Activated CD4-positive, CD25-positive, alpha-beta regulatory T cell treated with anti-CD3 and anti-CD28 coated beads, Interleukin-2, amount 50 U/mL, for 72 hours (primary cell): ENCODE data around the gene AP1G1.
"Not testable (repeated sequence)": the region's sequence is repeated elsewhere in the genome, so short reads cannot be mapped to it uniquely, and the experiment has no call there.

Experiments used
- DNase-seq: peaks from one replicate; pipeline ENCODE4 v3.0.0; 2021

AP1G1 gene

DNA sequence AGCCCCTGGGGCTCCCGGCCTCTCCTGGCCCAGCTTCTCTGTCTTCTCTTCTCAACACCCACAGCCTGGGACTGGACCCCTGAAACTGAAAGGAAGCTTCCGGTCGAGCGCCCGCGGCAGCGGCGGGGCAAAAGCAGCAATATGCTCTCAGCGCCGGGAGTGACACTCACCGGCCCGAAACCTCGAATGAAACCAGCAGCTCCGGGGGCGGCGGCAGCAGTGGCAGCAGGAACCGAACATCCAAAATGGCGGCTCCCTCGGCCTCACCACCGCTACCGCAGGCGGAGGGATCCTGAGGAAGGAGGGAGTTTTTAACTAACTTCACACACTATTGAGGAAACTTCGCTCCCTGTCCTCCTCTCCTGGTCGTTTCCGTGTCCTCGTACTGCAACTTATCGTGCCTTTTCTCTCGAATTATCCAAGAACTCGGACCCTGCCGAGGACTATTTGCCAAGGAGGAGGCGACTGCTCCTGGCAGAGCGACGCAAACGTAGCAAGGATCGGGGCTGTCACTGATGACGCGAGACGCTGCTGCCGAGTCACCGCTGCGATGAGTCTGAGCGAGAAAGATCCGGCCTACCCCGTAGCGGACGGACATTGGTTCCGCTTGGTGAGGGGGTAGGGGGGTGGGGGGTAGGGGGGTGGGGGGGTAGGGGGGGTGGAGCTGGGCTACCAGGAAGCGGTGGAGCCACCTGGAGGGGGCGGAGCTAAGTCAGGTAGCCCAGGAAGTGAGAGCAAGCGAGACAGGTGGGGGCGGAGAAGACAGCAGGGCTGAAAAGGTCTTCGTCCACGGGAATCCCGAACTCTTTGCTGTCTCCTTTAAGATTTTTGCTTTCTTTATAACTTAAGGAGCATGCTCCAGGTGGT, at the start of gene AP1G1:
Gene AP1G1 (minus strand): TSS at position 242 of the 867 bp plus-strand sequence. CDS start 19,355 bp downstream, outside the sequence.
- peak; percentile 84 for DNase-seq

- DNase-seq: no peak
These were observed 47.5 kb upstream of the AP1G1 start for GRCh38 chr16:71855937-71856662.

- no peak for DNase-seq
These were observed 45.8 kb upstream of the AP1G1 start for GRCh38 chr16:71854369-71854948.

GRCh38 chr16:71853413-71853812, 44.8 kb upstream of the AP1G1 start:
- DNase-seq: no peak

DNA sequence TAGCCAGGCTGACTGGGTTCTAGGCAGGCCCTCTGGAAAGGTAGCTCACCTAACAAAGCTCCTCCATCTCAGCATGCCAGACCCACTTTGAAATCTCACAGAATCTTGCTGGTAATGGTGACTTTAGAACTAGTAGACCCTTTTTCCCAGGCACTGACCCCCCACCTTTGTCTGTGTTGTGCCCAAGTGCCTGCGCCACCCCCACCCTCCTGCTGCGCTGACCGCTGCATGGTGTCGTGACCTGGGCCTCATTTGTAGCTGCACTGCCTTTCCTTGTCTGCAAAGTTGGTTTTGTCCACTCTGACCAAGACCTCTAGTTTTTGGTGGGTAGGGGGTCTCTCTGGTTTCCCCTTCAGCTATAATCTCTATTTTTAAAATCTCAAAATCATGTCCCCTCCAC, 43.9 kb upstream of the AP1G1 start:
- DNase-seq: no peak

- DNase-seq: no peak
These were observed 43.5 kb upstream of the AP1G1 start for GRCh38 chr16:71852158-71852557.

DNA sequence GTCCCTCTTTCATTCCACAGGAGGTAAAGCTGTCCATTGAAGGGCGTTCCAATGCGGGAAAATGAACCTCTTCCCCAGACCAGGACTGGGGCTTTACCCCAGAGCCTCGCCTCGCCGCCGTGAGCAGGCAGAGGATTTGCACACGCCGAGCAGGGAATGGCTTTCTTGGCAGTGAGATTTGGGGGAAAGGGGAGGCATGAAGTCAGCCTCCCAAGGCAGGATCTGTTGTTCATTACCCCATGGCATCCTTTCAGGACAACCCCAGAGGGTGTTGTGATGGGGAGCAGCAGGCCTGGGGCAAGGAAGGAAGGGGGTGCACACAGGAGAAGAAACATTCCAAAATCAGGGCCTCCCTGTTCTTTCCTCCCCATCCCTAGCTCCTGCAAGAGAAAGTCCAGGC, 43.1 kb upstream of the AP1G1 start:
- DNase-seq: no peak

- DNase-seq: no peak
These were observed 40.0 kb upstream of the AP1G1 start for GRCh38 chr16:71848622-71849021.

GRCh38 chr16:71847096-71847495, 38.5 kb upstream of the AP1G1 start:
- DNase-seq: no peak

DNA sequence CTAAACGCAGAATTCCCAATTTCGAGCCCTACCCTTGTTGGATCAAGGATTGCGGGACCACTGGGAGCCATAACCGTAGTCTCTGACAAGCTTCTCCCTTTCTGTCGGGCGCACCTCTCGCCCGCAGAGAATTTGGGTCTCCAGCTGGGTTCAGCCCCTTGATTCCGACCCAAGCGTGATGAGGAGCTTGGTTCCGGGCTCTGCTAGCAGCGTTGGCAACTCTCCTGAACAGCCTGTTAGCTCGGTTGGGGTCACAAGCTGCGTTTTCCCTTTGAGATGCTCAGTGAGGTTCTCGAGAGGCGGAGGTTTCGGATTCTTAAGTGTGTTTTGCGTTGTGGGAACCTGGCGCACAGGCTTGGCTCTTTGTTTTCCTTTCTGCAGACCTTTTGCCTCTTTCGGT, 37.8 kb upstream of the AP1G1 start:
- no peak for DNase-seq

DNA sequence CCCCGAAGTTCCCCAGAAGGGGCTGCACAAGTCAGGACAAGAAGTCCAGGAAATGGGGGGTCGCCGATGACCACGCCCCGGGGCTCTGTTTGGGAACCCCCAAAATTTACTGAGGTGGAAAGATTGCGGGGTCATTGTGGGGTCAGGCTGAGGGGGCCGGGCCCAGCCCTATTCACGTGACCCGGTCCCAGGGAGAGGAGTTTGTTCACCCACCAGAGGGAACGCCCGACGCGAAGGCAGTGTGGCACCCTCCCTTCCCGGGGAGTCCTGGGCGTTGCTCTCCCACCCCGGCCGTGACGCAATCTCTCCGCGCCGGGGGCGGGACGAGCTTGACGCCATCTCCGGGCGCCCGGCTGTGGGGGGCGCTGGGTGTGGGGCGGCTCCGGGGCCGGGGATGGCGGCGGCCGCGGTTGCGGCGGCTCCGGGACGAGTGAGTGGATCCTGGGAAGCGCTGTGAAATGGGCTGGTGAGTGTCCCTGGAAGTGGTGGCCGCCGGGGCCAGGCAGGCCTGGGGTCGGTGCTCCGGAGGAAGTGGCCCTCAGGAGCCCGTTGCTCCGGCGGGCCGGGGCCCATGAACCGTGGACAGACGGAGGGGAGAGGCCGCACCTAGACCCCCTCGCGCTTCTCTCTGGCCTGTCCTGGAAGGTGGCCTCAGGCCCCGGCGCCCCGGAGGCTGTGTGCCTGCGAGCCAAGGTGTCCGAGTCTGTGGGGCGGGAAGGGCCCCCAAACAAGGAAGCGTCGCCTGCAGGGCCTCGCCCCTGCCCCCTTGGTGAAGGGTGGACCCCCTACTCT, 37.2 kb upstream of the AP1G1 start, which contains the start of gene ATXN1L:
Gene ATXN1L (plus strand): TSS at position 338 of the 792 bp plus-strand sequence. CDS start 3,765 bp downstream, outside the sequence.
- DNase-seq: peak; percentile 96

- DNase-seq: no peak
These were observed 34.9 kb upstream of the AP1G1 start for GRCh38 chr16:71843572-71843971.

- no peak for DNase-seq
These were observed 31.4 kb upstream of the AP1G1 start for GRCh38 chr16:71840052-71840451.

GRCh38 chr16:71837150-71837549, 28.5 kb upstream of the AP1G1 start:
- DNase-seq: no peak

GRCh38 chr16:71834291-71834690, 25.7 kb upstream of the AP1G1 start:
- DNase-seq: no peak

DNA sequence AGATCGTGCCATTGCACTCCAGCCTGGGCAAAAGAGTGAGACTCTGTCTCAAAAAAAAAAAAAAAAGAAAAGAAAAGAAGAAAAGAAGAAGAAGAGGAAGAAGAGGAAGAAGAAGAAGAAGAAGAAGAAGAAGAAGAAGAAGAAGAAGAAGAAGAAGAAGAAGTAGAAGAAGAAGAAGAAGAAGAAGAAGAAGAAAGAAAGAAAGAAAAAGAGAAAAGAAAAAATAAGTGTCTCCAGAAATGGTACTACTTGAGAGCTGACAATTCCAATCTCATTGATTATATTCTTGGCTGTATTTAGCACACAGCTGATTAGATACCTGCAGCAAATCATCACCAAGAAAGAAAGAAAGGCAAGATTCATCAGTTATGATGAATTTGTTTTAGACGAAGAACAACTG, 23.5 kb upstream of the AP1G1 start:
- not testable (repeated sequence) for DNase-seq

- DNase-seq: not testable (repeated sequence)
These were observed 23.1 kb upstream of the AP1G1 start for GRCh38 chr16:71831698-71832097.

DNA sequence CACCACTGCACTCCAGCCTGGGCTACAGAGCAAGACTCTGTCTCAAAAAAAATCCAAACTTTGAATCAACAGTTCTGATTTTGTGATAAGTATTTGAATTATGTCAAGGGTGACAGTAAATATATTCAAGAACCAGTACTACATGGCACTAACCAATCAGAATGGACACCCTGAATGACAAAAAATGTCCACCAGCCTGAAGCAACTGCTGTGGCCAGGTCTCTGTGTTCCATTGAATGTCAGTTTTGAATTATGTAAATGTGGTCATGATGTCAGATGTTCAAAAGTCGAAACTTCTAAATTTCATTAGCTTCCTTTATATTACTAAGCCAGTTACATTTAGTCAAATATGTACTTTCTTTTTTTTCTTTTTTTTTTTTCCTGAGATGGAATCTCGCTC, 21.7 kb upstream of the AP1G1 start:
- DNase-seq: no peak

GRCh38 chr16:71826533-71827017, 17.9 kb upstream of the AP1G1 start:
- DNase-seq: no peak

DNA sequence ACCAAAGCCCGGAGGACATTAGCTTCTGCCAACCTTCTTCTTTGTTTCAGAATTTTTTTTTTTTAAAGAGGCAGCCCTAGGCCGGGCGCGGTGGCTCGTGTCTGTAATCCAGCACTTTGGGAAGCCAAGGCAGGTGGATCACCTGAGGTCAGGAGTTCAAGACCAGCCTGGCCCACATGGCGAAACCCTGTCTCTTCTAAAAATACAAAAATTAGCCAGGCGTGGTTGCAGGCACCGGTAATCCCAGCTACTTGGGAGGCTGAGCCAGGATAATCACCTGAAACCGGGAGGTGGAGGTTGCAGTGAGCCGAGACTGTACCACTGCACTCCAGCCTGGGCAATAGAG, 8.5 kb upstream of the AP1G1 start:
- not testable (repeated sequence) for DNase-seq

DNA sequence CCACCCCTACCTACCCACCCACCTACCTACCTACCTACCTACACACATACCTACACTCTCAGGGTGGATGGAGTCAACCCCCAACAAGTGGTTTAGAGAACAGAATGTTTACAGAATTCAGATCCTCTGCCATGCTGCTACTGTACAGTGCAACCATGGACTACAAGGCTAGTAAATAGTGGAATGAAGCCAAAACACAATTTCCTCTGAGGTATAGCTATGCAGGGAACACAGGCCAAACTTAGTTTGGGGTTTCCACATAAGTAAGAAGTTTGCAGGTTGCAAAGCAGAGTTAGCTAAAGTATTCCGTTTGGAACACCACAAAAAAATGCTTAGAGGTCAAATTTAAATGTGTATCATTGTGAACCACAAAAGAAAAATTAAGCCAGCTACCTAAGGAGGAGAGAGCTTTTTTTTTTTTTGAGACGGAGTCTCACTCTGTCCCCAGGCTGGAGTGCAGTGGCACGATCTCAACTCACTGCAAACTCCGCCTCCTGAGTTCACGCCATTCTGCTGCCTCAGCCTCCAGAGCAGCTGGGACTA, 2.7 kb upstream of the AP1G1 start:
- DNase-seq: no peak

GRCh38 chr16:71810155-71810530, 1.5 kb upstream of the AP1G1 start:
- not testable (repeated sequence) for DNase-seq
